ENCODE results near the gene ANKRD28.

DNA sequence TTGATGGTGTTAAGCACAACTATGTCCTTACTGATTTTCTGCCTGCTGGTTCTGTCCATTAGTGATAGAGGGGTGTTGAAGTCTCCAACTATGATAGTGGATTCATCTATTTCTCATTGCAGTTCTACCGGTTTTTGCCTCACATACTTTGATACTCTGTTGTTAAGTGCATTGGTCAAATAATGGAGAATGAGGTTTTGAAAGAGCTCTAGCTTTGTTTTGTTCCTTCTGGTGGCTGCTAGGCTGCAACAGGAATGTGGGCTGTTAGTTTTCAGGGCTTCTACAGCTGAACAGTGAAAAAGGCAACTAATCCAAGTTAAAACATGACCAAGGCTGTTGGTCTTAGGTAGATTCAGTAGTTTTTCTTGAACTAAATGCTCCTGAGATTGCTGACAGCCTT lies 133.6 kb downstream of the ANKRD28 start:
- TF ChIP-seq CTCF (conservative IDR thresholded peaks at IDR 0.05; ENCODE audit: low read length) (no peak), EZH2phosphoT487 (IDR thresholded peaks at IDR 0.05; ENCODE audit: borderline replicate concordance) (no peak)
